Endothelial cell of umbilical vein (primary cell): ENCODE results near the gene BET1. TPM values are rescaled to one million over a fixed set of nuclear protein-coding genes. Genes with fewer than 3 reads are reported as not detected.
A peak's percentile ranks its signal among the peaks of the same experiment; 100 is the strongest.

Experiments used
- BruUV-seq: library from RNA; stranded (reverse); fragments of 400-500 nt; replicated peaks from 2 replicates; lab custom pipeline; 2021; lab: Mats Ljungman, UMichigan
- CTCF ChIA-PET: fragments of 300-600, 350-600 bp; sonication (Branson Sonifier 250); formaldehyde crosslinking; loops from one replicate; lab custom pipeline; 2021; ENCODE audit warnings: antibody characterized with exemption, inconsistent platforms; lab: Charles Lee
- POLR2A ChIA-PET: fragments of 300-600, 350-600 bp; sonication (Branson Sonifier 250); formaldehyde crosslinking; loops from one replicate; lab custom pipeline; 2021; ENCODE audit warnings: antibody characterized with exemption, inconsistent platforms; lab: Charles Lee
- DNase-seq: peaks from one replicate; pipeline ENCODE4 v3.0.0-alpha.2; 2011; ENCODE audit warnings: low read depth, low spot score
- FAIRE-seq: peaks from 2 replicates; lab custom pipeline; 2011; peaks lifted over from hg19 to GRCh38; lab: Jason Lieb, UNC
- H2AFZ ChIP-seq: 2 replicates; pipeline ENCODE4 v1.6.0; 2012; ENCODE audit warnings: low read depth, low read length, control low read depth, inconsistent platforms
- H3K27ac ChIP-seq: 2 replicates; pipeline ENCODE4 v1.5.1; 2011; ENCODE audit warnings: low read depth, mild to moderate bottlenecking, control low read depth, low read length, moderate library complexity; ENCODE audit not compliant: insufficient read depth
- H3K27me3 ChIP-seq, 2 experiments: 2 replicates each; pipeline versions ENCODE4 v1.6.0 to v1.6.1; 2011; ENCODE audit warnings: low read length in 2 of 2, mixed read lengths in 1 of 2; ENCODE audit not compliant: control insufficient read depth in 2 of 2, insufficient read depth in 2 of 2
- H3K36me3 ChIP-seq, 2 experiments: 2 replicates in 1 of 2; 3 replicates in 1 of 2; pipeline ENCODE4 v1.5.1; 2011; ENCODE audit warnings: low read length in 2 of 2, mild to moderate bottlenecking in 1 of 2, moderate library complexity in 1 of 2; ENCODE audit not compliant: control insufficient read depth in 2 of 2, insufficient read depth in 2 of 2; ENCODE audit errors: extremely low read depth in 1 of 2
- H3K4me1 ChIP-seq: 3 replicates; pipeline ENCODE4 v1.5.1; 2011; ENCODE audit warnings: mild to moderate bottlenecking, low read length; ENCODE audit not compliant: control insufficient read depth, insufficient read depth; ENCODE audit errors: extremely low read depth
- H3K4me2 ChIP-seq: 2 replicates; pipeline ENCODE4 v1.6.1; 2011; ENCODE audit warnings: low read length, control low read depth, mixed read lengths; ENCODE audit not compliant: insufficient read depth
- H3K4me3 ChIP-seq, 3 experiments: fragments of 200-600 bp in 1 of 3; sonication (generic), shearing (Covaris generic) in 1 of 3; replicated peaks in 1 of 3; 2 replicates each; pipeline ENCODE4 v1.5.1; 2011 to 2016; ENCODE audit warnings: control low read depth in 3 of 3, low read length in 3 of 3, mild to moderate bottlenecking in 2 of 3, inconsistent platforms in 1 of 3, low read depth in 1 of 3, moderate library complexity in 1 of 3; ENCODE audit not compliant: insufficient read depth in 1 of 3
- H3K79me2 ChIP-seq: 2 replicates; pipeline ENCODE4 v1.6.0; 2012; ENCODE audit warnings: low read length, inconsistent platforms; ENCODE audit not compliant: control insufficient read depth, insufficient read depth
- H3K9ac ChIP-seq: replicated peaks from 2 replicates; pipeline ENCODE3; 2011; ENCODE audit warnings: low read length, control low read depth; ENCODE audit not compliant: insufficient read depth; ENCODE audit errors: extremely low read depth
- H3K9me1 ChIP-seq: replicated peaks from 3 replicates; pipeline ENCODE4 v1.6.0; 2011; ENCODE audit warnings: mild to moderate bottlenecking, low read length; ENCODE audit not compliant: control insufficient read depth, insufficient read depth; ENCODE audit errors: extremely low read depth
- H3K9me3 ChIP-seq: replicated peaks from 2 replicates; pipeline ENCODE4 v1.5.1; 2012; ENCODE audit warnings: low read length, inconsistent platforms; ENCODE audit not compliant: control insufficient read depth, insufficient read depth
- H4K20me1 ChIP-seq: replicated peaks from 2 replicates; pipeline ENCODE3; 2011; ENCODE audit warnings: mild to moderate bottlenecking, low read length; ENCODE audit not compliant: control insufficient read depth, insufficient read depth; ENCODE audit errors: extremely low read depth
- CTCF ChIP-seq, 2 donors: IDR thresholded peaks; 1 replicate in 1 of 2; 2 replicates in 1 of 2; pipeline ENCODE4 v1.5.1; 2011; ENCODE audit warnings: low read length in 2 of 2, mild to moderate bottlenecking in 2 of 2, moderate library complexity in 2 of 2, control low read depth in 1 of 2, inconsistent platforms in 1 of 2, low read depth in 1 of 2; ENCODE audit not compliant: insufficient read depth in 1 of 2; ENCODE audit errors: extremely low read depth in 1 of 2
- EZH2 ChIP-seq: IDR thresholded peaks from 2 replicates; pipeline ENCODE4 v1.6.1; 2012; ENCODE audit warnings: borderline replicate concordance, low read depth, mild to moderate bottlenecking, moderate library complexity, low read length, inconsistent platforms; ENCODE audit not compliant: severe bottlenecking
- FOS ChIP-seq: IDR thresholded peaks from 2 replicates; pipeline ENCODE4 v1.6.1; 2011; ENCODE audit warnings: mild to moderate bottlenecking, low read length, moderate library complexity, borderline replicate concordance; ENCODE audit not compliant: insufficient read depth
- GATA2 ChIP-seq: IDR thresholded peaks from 2 replicates; pipeline ENCODE4 v1.7.0; 2011; ENCODE audit warnings: low read depth, mild to moderate bottlenecking, moderate library complexity, mixed read lengths, low read length; ENCODE audit not compliant: insufficient read length, insufficient read depth
- JUN ChIP-seq: IDR thresholded peaks from 2 replicates; pipeline ENCODE4 v1.6.1; 2011; ENCODE audit warnings: borderline replicate concordance, low read depth; ENCODE audit not compliant: insufficient read length, insufficient read depth
- MAX ChIP-seq: IDR thresholded peaks from 2 replicates; pipeline ENCODE4 v1.6.1; 2011; ENCODE audit not compliant: insufficient read depth, insufficient read length
- MYC ChIP-seq: IDR thresholded peaks from one replicate; pipeline ENCODE4 v1.6.1; 2011; ENCODE audit warnings: mild to moderate bottlenecking, low read depth, low read length
- POLR2A ChIP-seq: IDR thresholded peaks from 2 replicates; pipeline ENCODE4 v1.6.1; 2012; ENCODE audit warnings: low read depth, mild to moderate bottlenecking, control low read depth, low read length
- POLR2AphosphoS5 ChIP-seq: IDR thresholded peaks from 2 replicates; pipeline ENCODE4 v1.6.1; 2012; ENCODE audit warnings: low read depth, mild to moderate bottlenecking, control low read depth, low read length, moderate library complexity; ENCODE audit not compliant: insufficient read depth
- dilution Hi-C: fragments of 300-500 bp; cut with MboI; formaldehyde crosslinking; loops from one replicate; pipeline ENCODE4 v1.15.0; 2019; ENCODE audit warnings: low sequenced_read_pairs; ENCODE audit not compliant: extremely low pct_ligation_motif_present
- intact Hi-C: fragments of 100-400 bp; cut with micrococcal nuclease; formaldehyde crosslinking; loops from one replicate; pipeline ENCODE4 v1.10.0; 2022
- polyA plus RNA-seq, 4 experiments: library from polyadenylated mRNA; depleted of rRNA in 3 of 4; stranded (reverse) in 3 of 4; unstranded in 1 of 4; fragments of >200 nt; gene quantifications; 2 replicates each; pipeline versions ENCODE4 v1.2.1 to v1.2.3, GENCODE V29; 2011 to 2012; ENCODE audit warnings: missing spikeins in 1 of 4
- total RNA-seq: library from RNA; stranded (reverse); gene quantifications from 2 replicates; pipeline ENCODE4 v1.2.3, GENCODE V29; 2021

The BET1 gene
- total and polyA plus RNA-seq, 2 donors (not counting 3 experiments of a cell fraction or from before 2014, with no cell fraction given): 21.9 to 28.4 TPM

DNA sequence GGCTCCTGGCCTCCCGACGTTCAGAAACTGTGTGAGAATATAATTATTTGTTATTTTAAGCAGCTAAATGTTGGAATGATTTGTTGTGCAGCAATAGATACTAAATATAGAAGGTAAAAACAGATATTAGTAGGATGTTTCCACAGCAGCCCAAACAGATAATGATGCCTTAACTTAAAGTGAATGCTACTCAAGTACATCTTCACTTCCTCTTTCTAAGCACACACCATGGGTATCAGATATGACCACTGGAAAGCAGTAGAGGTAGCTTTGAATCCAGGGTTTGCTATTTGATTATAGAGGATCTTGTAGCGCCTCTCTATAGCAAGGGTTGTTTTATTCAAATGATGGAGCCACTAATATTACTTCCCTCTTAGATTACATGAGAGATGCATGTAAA lies 38.2 kb upstream of the BET1 start:
- Histone ChIP-seq H3K27me3 (peaks cover 24 to 40% of the 10 kb centered on the region in 2 experiments), H3K9ac (no peak overlapping the region), H3K4me2 (no peak overlapping the region), H3K36me3 (no peaks in the 10 kb centered on the region), H3K4me1 (peaks cover 22% of the 10 kb centered on the region), H3K9me3 (no peaks in the 10 kb centered on the region), H3K79me2 (no peaks in the 10 kb centered on the region), H2AFZ (no peak overlapping the region), H4K20me1 (no peaks in the 10 kb centered on the region), H3K27ac (no peak overlapping the region), H3K4me3 (no peak overlapping the region), H3K9me1 (no peaks in the 10 kb centered on the region)
- no peak for DNase-seq
- FAIRE-seq: no peak
- POLR2A ChIA-PET: no interaction called here
- dilution Hi-C loops: no loop called here
- TF ChIP-seq POLR2AphosphoS5: no peak
- TF ChIP-seq GATA2: no peak
- intact Hi-C loops: loop anchor here (1.0 kb wide), 1 partner anchor 17 kb away; no protein-coding TSS in a partner anchor
- CTCF ChIA-PET: interaction anchor here (1.2 to 2.8 kb wide), 4 partner anchors 26 to 140 kb away, joined by 3 to 15 read pairs (median 4); no protein-coding TSS in a partner anchor
- no TSS peak for BruUV-seq

DNA sequence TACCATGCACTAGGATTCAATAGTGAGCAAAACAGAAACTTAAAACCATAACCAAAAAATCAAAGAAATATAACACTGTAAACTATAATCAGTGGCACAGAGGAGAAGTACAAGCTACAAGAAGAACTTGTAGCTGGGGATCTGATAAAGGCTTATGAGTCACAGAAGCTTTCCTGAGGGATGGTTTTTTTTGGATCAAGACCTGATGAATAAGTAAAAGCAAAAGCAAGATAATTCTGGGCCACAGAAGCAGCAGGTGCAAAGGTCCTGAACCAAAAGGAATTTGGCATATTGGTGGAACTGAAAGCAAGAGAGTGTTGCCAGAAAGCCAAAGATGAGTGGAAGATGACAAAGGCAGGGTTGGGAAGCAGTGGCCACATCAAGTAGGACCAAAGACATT lies 37.4 kb upstream of the BET1 start:
- FAIRE-seq (peak; percentile 96), DNase-seq (peak; percentile 83)
- Histone ChIP-seq H3K4me2 (peak overlapping the region; percentile 92), H3K4me3 (peak overlapping the region in 1 of 3 experiments; percentile 26), H3K27ac (no peak overlapping the region), H3K9ac (no peak overlapping the region), H3K9me3 (no peaks in the 10 kb centered on the region), H3K27me3 (peaks cover 23 to 41% of the 10 kb centered on the region in 2 experiments), H3K79me2 (no peaks in the 10 kb centered on the region), H4K20me1 (no peaks in the 10 kb centered on the region), H3K4me1 (peaks cover 22% of the 10 kb centered on the region), H2AFZ (no peak overlapping the region), H3K9me1 (no peaks in the 10 kb centered on the region), H3K36me3 (no peaks in the 10 kb centered on the region)
- POLR2A ChIA-PET: no interaction called here
- no TSS peak for BruUV-seq
- TF ChIP-seq FOS (peak; percentile 93), POLR2A (no peak), MAX (no peak), JUN (peak; percentile 65), EZH2 (no peak), POLR2AphosphoS5 (peak; percentile 67), MYC (no peak), CTCF (IDR thresholded peaks at IDR 0.05; ENCODE audit: extremely low read depth in 1 of 2, insufficient read depth in 1 of 2, low read depth in 1 of 2, low read length in 2 of 2) (no peak), GATA2 (peak; percentile 99)
- dilution Hi-C loops (no loop called here), intact Hi-C loops (no loop called here)
- CTCF ChIA-PET: interaction anchor here (0.6 to 2.8 kb wide), 11 partner anchors 11 to 140 kb away, joined by 3 to 15 read pairs (median 4); partner anchors contain the start of gene GNG11
